Activated T-helper 1 cell treated with anti-CD3 and anti-CD28 coated beads, Interleukin-12 subunit alpha, Interleukin-12 subunit beta, Interleukin-2, Interleukin-4 antibody, amounts not matched to agents 30 ng/mL and 10 ng/mL and 1 ng/mL, durations not matched to agents 14 hours and 24 hours and 36 hours (primary cell): ENCODE measurements around the gene ODAD2. TPM values are rescaled to one million over a fixed set of nuclear protein-coding genes. Genes with fewer than 3 reads are reported as not detected.

Experiments used
- DNase-seq: peaks from one replicate; pipeline ENCODE4 v3.0.0; 2021; ENCODE audit warnings: low spot score
- H3K27ac Mint-ChIP-seq: one replicate; pipeline ENCODE4 v1.8.0; 2021; ENCODE audit warnings: mild to moderate bottlenecking, mixed read lengths
- H3K27me3 Mint-ChIP-seq: one replicate; pipeline ENCODE4 v1.8.0; 2022; ENCODE audit warnings: mild to moderate bottlenecking, moderate library complexity, mixed read lengths; ENCODE audit not compliant: insufficient read depth
- H3K36me3 Mint-ChIP-seq: one replicate; pipeline ENCODE4 v1.8.0; 2021; ENCODE audit warnings: low read depth, mixed read lengths
- H3K4me1 Mint-ChIP-seq: one replicate; pipeline ENCODE4 v1.8.0; 2021; ENCODE audit warnings: low read depth, mixed read lengths
- H3K4me3 Mint-ChIP-seq: one replicate; pipeline ENCODE4 v1.8.0; 2021; ENCODE audit warnings: mild to moderate bottlenecking, moderate library complexity, mixed read lengths
- H3K9me3 Mint-ChIP-seq: one replicate; pipeline ENCODE4 v1.8.0; 2021; ENCODE audit warnings: mixed read lengths
- intact Hi-C: fragments of 100-400 bp; cut with micrococcal nuclease; formaldehyde crosslinking; loops from one replicate; pipeline ENCODE4 v1.15.1; 2024
- total RNA-seq: library from RNA; stranded (reverse); gene quantifications from 2 replicates; pipeline ENCODE4 v1.2.3, GENCODE V29; 2022

The ODAD2 gene
- total RNA-seq, 1 donor from 2014 or later, result not detected

DNA sequence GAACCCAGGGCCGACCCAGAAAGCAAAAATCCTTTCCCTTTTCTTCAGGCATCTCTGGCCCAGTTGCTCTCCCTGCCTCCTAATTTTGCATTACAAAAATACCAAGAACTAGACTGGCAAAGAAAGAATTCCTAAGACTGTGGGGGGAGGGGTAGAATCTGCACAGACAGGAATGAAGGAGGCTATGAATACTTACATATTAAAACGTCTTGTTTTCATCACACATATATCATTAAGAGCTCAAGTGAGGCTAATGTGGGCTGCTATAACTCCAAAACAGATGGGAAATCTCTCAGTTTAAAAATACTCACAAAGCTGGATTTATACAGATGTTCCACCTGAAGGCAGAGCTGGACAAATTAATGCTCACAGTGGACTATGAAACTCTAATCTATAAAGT, 224.0 kb downstream of the ODAD2 start:
- no peak for DNase-seq
- intact Hi-C loops, result no loop called here
- Mint-ChIP-seq H3K4me3 (no peak overlapping the region), H3K4me1 (peaks cover 6% of the 10 kb centered on the region), H3K27me3 (peaks cover 32% of the 10 kb centered on the region), H3K9me3 (no peaks in the 10 kb centered on the region), H3K36me3 (no peaks in the 10 kb centered on the region), H3K27ac (no peak overlapping the region)

DNA sequence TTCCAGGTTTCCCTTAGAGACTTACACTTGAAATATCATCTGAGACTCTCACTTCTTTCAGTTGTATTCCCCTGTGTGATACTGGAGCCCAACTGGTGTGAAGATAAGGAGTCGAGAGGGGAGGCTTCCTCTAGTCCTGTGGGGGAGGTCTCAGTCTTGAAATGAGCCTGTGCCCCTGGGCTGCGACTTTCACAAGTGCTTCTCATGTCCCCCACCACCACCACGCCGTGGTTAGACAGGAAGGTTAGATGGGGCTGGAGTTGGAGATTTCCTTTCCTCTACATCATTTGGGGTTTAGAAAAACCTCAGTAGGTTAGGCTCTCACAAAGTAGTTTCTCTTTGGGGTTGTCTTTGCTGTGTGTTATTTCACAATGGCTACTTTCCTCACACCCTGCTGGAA, 227.6 kb downstream of the ODAD2 start:
- Mint-ChIP-seq H3K27me3 (peaks cover 27% of the 10 kb centered on the region), H3K4me3 (no peak overlapping the region), H3K4me1 (peaks cover 6% of the 10 kb centered on the region), H3K36me3 (no peaks in the 10 kb centered on the region), H3K9me3 (no peaks in the 10 kb centered on the region), H3K27ac (no peak overlapping the region)
- no peak for DNase-seq
- intact Hi-C loops, result no loop called here

DNA sequence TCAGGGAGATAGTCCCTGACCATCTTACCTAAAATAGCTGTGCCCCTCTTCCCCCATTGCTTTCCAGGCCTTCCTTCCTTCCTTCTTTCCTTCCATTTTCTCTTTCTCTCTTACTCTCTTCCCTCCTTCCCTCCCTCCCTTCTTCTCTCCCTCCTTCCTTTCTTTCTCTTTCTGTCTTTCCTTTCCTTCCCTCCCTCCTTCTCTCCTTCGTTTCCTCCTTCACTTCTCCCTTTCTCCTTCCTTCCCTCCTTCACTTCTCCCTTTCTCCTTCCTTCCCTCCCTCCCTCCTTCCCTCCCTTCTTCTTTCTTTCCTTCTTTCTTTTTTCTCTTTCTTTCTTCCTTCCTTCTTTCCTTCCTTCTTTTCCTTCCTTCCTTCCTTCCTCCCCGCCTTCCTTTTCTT, 228.7 kb downstream of the ODAD2 start:
- H3K27me3 Mint-ChIP-seq, result peaks cover 25% of the 10 kb centered on the region
- no peak for DNase-seq
- no peaks in the 10 kb centered on the region for H3K9me3 Mint-ChIP-seq
- no peaks in the 10 kb centered on the region for H3K36me3 Mint-ChIP-seq
- H3K4me3 Mint-ChIP-seq, result no peak overlapping the region
- no peak overlapping the region for H3K27ac Mint-ChIP-seq
- intact Hi-C loops, result no loop called here
- peaks cover 6% of the 10 kb centered on the region for H3K4me1 Mint-ChIP-seq
